ENCODE results near the gene RAB11FIP3. TPM values are rescaled to one million over a fixed set of nuclear protein-coding genes. Genes with fewer than 3 reads are reported as not detected.

Gene RAB11FIP3
- total and polyA plus RNA-seq, 2 of the 13 experiments (the other 11 are each of a cell fraction or from before 2014, with no cell fraction given): 34.3 to 57.6 TPM

GRCh38 chr16:534135-534534 is 108.7 kb downstream of the RAB11FIP3 start (continued):
- no peak for TF ChIP-seq FOXP4 (CRISPR knock-in tag; IDR thresholded peaks at IDR 0.05)
- no peak for TF ChIP-seq GTF2F1 (IDR thresholded peaks at IDR 0.05; ENCODE audit: low read length)

- 92% methylated on average over 16 of the region's 27 CpGs for WGBS (ENCODE audit: low lambda C conversion rate)
- DNase-seq (ENCODE audit: low spot score) (no peak), ATAC-seq (no peak), FAIRE-seq (no peak)
- Histone ChIP-seq H3K79me2 (ENCODE audit: insufficient read depth, low read length) (peaks cover 76% of the 10 kb centered on the region), H3K9me3 (ENCODE audit: low read length) (no peaks in the 10 kb centered on the region), H4K20me1 (ENCODE audit: insufficient read depth, low read length) (peaks cover 11% of the 10 kb centered on the region; the same call in 1 of the 2 replicates), H3K4me2 (ENCODE audit: low read depth, low read length) (peak overlapping the region; percentile 99; the same call in 1 of the 2 replicates), H3K9ac (ENCODE audit: insufficient read depth, low read depth, low read length) (no peak overlapping the region), H3K27ac (ENCODE audit: extremely low read length, insufficient read depth, low read length) (no peak overlapping the region), H2AFZ (ENCODE audit: low read length) (no peak overlapping the region), H3K4me3 (replicated peaks in 1 of 3; ENCODE audit: insufficient read depth in 1 of 3, low read depth in 2 of 3, low read length in 3 of 3) (no peak overlapping the region), H3K36me3 (replicated peaks in 1 of 2; ENCODE audit: control insufficient read depth in 1 of 2, insufficient read depth in 2 of 2, low read length in 2 of 2) (peaks cover 13 to 15% of the 10 kb centered on the region in 2 experiments; a peak in 4 of 5 replicates), H3K4me1 (ENCODE audit: insufficient read depth, low read length) (peaks cover 44% of the 10 kb centered on the region), H3K27me3 (ENCODE audit: control insufficient read depth in 1 of 2, insufficient read depth in 2 of 2, low read length in 2 of 2) (no peaks in the 10 kb centered on the region)
- in situ Hi-C loops (cut with HindIII; ENCODE audit: extremely low pct_ligation_motif_present, low pct_unique_long_range_greater_than_20kb) (no loop called here), intact Hi-C loops (cut with micrococcal nuclease; ENCODE audit: unreplicated experiment) (loop anchor here (5.0 kb wide), 1 partner anchor 32 kb away; the partner anchor contains the start of genes NHLRC4 and PIGQ)
- no peak for TF ChIP-seq TRAFD1 (CRISPR knock-in tag; IDR thresholded peaks at IDR 0.05; ENCODE audit: borderline replicate concordance)
- no peak for TF ChIP-seq ZNF678 (CRISPR knock-in tag; IDR thresholded peaks at IDR 0.05)
- 0 out of 2 replicates have a peak, but pooled peaks have one; percentile 7 for TF ChIP-seq HNRNPL (IDR thresholded peaks at IDR 0.05; ENCODE audit: low read depth, low read length)
- TF ChIP-seq ZFP91 (CRISPR knock-in tag; IDR thresholded peaks at IDR 0.05; ENCODE audit: borderline replicate concordance): 0 out of 2 replicates have a peak, but pooled peaks have one; percentile 7
- no TSS peak for BruUV-seq (replicated peaks)
- CTCF ChIA-PET (ENCODE audit: low intra/inter-chr PET ratio, low total read pairs): no interaction called here
- POLR2A ChIA-PET: interaction anchor here (1.2 to 1.9 kb wide), 3 partner anchors 11 to 50 kb away, joined by 3 to 7 read pairs (median 5); no protein-coding TSS in a partner anchor
These were observed 109.5 kb downstream of the RAB11FIP3 start for GRCh38 chr16:534856-535445.
